ENCODE results near the gene SLC22A5.

Gene SLC22A5

GRCh38 chr5:132375957-132376356 lies 6.4 kb downstream of the SLC22A5 start:
- Histone ChIP-seq H3K9me2 (replicated peaks; ENCODE audit: insufficient read depth, low read length) (no peaks in the 10 kb centered on the region), H3K36me3 (replicated peaks; ENCODE audit: insufficient read depth, low read length) (no peaks in the 10 kb centered on the region), H4K20me1 (ENCODE audit: insufficient read depth, low read length) (no peaks in the 10 kb centered on the region), H3K9me3 (replicated peaks; ENCODE audit: insufficient read depth, low read length) (no peaks in the 10 kb centered on the region), H3F3A (ENCODE audit: insufficient read depth, low read length) (no peaks in the 10 kb centered on the region), H3K79me2 (ENCODE audit: low read length) (no peaks in the 10 kb centered on the region), H3K27ac (ENCODE audit: low read length) (no peak overlapping the region), H3K4me2 (ENCODE audit: low read depth, low read length) (no peak overlapping the region), H3K4me1 (ENCODE audit: low read length) (no peaks in the 10 kb centered on the region), H3K4me3 (ENCODE audit: low read length) (no peak overlapping the region), H3K9ac (ENCODE audit: low read length) (no peak overlapping the region), H2AFZ (ENCODE audit: low read length) (no peak overlapping the region), H3K27me3 (replicated peaks; ENCODE audit: insufficient read depth, low read length) (no peaks in the 10 kb centered on the region)
- DNase-seq: no peak
- TF ChIP-seq CTCF (IDR thresholded peaks at IDR 0.05; ENCODE audit: low read length): no peak
- TF ChIP-seq EZH2 (optimal IDR thresholded peaks at IDR 0.05; ENCODE audit: low read depth, low read length): no peak
- no peak for TF ChIP-seq EZH2phosphoT487 (IDR thresholded peaks at IDR 0.05; ENCODE audit: low read length)

- H2AFZ ChIP-seq (ENCODE audit: low read length): no peak overlapping the region
- no peaks in the 10 kb centered on the region for H3K27me3 ChIP-seq (replicated peaks; ENCODE audit: insufficient read depth, low read length)
- no peaks in the 10 kb centered on the region for H3K9me2 ChIP-seq (replicated peaks; ENCODE audit: insufficient read depth, low read length)
- no peak overlapping the region for H3K27ac ChIP-seq (ENCODE audit: low read length)
- no peaks in the 10 kb centered on the region for H3K4me1 ChIP-seq (ENCODE audit: low read length)
- H3K36me3 ChIP-seq (replicated peaks; ENCODE audit: insufficient read depth, low read length): no peaks in the 10 kb centered on the region
- TF ChIP-seq EZH2 (optimal IDR thresholded peaks at IDR 0.05; ENCODE audit: low read depth, low read length) (no peak), CTCF (IDR thresholded peaks at IDR 0.05; ENCODE audit: low read length) (no peak), EZH2phosphoT487 (IDR thresholded peaks at IDR 0.05; ENCODE audit: low read length) (no peak)
- no peak overlapping the region for H3K9ac ChIP-seq (ENCODE audit: low read length)
- H3K4me3 ChIP-seq (ENCODE audit: low read length): no peak overlapping the region
- H3K79me2 ChIP-seq (ENCODE audit: low read length): no peaks in the 10 kb centered on the region
- no peaks in the 10 kb centered on the region for H3F3A ChIP-seq (ENCODE audit: insufficient read depth, low read length)
- H3K4me2 ChIP-seq (ENCODE audit: low read depth, low read length): no peak overlapping the region
- no peaks in the 10 kb centered on the region for H3K9me3 ChIP-seq (replicated peaks; ENCODE audit: insufficient read depth, low read length)
- no peaks in the 10 kb centered on the region for H4K20me1 ChIP-seq (ENCODE audit: insufficient read depth, low read length)
- no peak for DNase-seq
Measured at GRCh38 chr5:132376694-132377641, 7.5 kb downstream of the SLC22A5 start.

GRCh38 chr5:132377738-132378137 lies 8.2 kb downstream of the SLC22A5 start:
- H3K4me1 ChIP-seq (ENCODE audit: low read length): no peaks in the 10 kb centered on the region
- no peak overlapping the region for H3K4me2 ChIP-seq (ENCODE audit: low read depth, low read length)
- H3K9me3 ChIP-seq (replicated peaks; ENCODE audit: insufficient read depth, low read length): no peaks in the 10 kb centered on the region
- H2AFZ ChIP-seq (ENCODE audit: low read length): no peak overlapping the region
- H3K27ac ChIP-seq (ENCODE audit: low read length): no peak overlapping the region
- H3F3A ChIP-seq (ENCODE audit: insufficient read depth, low read length): no peaks in the 10 kb centered on the region
- H3K9me2 ChIP-seq (replicated peaks; ENCODE audit: insufficient read depth, low read length): no peaks in the 10 kb centered on the region
- no peak overlapping the region for H3K4me3 ChIP-seq (ENCODE audit: low read length)
- no peaks in the 10 kb centered on the region for H3K27me3 ChIP-seq (replicated peaks; ENCODE audit: insufficient read depth, low read length)
- no peak overlapping the region for H3K9ac ChIP-seq (ENCODE audit: low read length)
- H4K20me1 ChIP-seq (ENCODE audit: insufficient read depth, low read length): no peaks in the 10 kb centered on the region
- H3K36me3 ChIP-seq (replicated peaks; ENCODE audit: insufficient read depth, low read length): no peaks in the 10 kb centered on the region
- H3K79me2 ChIP-seq (ENCODE audit: low read length): no peaks in the 10 kb centered on the region
- no peak for DNase-seq
- TF ChIP-seq EZH2 (optimal IDR thresholded peaks at IDR 0.05; ENCODE audit: low read depth, low read length) (no peak), CTCF (IDR thresholded peaks at IDR 0.05; ENCODE audit: low read length) (no peak), EZH2phosphoT487 (IDR thresholded peaks at IDR 0.05; ENCODE audit: low read length) (no peak)

Data from MM.1S (cell line).